ENCODE data around the gene CDH23.

GRCh38 chr10:71802235-71802634 lies 405.5 kb downstream of the CDH23 start:
- TF ChIP-seq CTCF (IDR thresholded peaks at IDR 0.05; ENCODE audit: low read depth, low read length, poor library complexity, severe bottlenecking) (no peak), EZH2phosphoT487 (IDR thresholded peaks at IDR 0.05; ENCODE audit: borderline replicate concordance, low read length) (no peak)
